Measurements from ENCODE around the gene SETBP1.
A peak's percentile ranks its signal among the peaks of the same experiment; 100 is the strongest.

The SETBP1 gene

DNA sequence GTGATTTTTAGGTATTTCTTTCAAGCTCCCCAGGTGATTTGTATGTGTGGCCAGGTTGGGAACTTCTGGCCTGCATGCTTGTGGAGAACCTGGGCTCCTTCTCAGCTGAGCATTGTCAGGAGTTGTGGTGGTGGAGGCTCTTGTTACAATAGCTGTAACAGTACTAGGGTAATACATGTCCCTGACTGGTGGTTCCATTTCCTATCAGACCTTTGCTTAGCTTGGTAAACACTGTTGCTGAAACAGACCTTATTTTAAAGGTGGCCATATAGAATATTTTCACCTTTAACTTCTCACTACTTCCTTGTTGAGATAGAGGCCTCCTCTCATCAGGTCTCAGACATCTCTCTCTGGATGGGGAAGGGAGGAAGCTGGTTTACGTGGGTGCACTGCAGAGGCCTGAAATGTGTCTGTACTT, 79.2 kb downstream of the SETBP1 start:
- no peak for DNase-seq (ENCODE audit: low read depth, low spot score)

DNA sequence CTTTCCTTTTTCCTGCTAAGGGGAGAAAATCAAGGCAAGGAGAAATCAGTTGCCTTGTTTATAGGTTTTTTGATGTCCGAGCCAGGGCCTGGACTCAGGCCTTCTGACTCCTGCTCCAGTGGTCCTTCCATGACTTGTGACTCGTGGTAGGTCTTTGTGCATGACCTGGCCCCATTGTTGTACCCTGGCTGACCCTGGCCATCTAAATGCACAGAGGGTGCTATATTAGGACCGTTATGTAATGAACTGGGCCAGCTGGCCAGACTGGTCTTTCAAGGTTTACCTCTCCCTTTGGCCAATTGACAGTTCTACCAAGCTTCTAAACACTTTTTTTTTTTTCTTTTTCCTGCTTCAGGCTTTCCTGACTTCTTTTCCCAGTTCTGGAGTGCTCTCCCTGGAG, 81.1 kb downstream of the SETBP1 start:
- DNase-seq (ENCODE audit: low read depth, low spot score) = peak; percentile 53

DNA sequence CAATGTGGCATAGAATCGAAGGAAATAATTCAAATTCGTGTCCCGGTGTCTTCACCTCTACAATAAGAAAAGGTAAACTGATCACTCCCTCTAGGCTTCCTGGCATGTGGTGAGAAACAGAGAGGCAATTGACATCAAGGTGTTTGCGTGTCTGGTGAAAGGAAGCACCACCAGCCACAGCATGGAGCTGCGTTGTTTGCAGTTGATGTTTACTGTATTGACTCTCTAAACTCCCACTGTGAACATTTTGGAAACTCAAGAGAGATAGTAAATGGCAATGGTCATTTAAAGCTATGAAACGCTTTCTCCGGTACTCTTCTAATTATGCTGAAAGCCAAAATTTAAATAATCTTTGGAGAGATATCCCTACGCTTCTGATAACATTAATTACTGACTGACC, 82.6 kb downstream of the SETBP1 start:
- DNase-seq (ENCODE audit: low read depth, low spot score) = no peak

DNA sequence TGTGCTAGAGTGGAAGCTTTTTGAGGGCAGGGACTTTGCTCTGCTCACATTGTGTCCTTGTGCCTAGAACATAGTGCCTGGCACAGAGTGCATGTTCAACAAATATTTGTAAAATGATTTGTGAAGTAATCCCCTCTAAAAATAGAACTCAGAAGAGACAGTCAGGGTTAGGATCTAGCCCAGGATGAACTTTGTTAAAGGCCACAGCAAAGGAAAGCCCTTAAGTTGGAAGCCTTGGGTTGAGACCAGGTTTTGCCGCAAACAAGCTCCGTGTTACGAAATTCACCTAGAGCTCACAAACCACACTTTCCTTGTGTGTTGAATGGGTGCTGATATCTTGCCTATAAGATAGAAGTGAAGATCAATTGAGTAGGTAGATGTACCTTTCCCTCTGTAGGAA, 84.2 kb downstream of the SETBP1 start:
- no peak for DNase-seq (ENCODE audit: low read depth, low spot score)

DNA sequence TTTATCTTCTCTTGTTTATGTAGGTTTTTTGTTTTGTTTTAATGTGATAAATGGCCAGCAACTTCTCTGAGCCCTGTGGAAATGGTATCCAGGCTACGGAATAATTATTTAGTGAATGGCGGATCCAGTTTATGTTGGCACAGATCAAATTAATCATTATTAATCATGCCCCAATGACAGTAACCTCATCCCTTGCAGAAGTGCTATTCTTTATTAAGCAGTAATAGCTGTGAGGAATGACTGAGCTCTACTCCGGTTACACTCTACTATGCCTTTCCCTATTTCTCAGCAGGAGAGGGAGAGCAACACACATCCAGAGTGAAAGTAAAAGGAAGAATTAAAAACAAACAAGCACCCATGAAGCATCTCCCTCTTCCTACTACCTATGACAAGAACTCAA, 84.8 kb downstream of the SETBP1 start:
- no peak for DNase-seq (ENCODE audit: low read depth, low spot score)

DNA sequence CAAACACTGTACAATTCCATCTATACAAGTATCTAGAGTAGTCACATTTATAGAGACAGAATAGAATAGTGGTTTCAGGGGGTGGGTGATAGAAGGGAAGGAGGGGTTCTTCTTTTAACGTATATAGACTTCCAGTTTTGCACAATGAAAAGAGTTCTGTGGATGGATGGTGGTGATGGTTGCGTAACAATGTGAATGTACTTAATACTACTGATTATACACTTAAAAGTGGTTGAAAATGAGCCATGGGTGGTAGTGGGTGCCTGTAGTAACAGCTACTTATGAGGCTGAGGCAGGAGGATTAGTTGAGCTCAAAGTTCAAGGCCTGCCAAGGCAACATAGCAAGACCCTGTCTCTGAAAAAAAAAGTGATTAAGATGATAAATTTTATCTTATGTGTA, 85.8 kb downstream of the SETBP1 start:
- no peak for DNase-seq (ENCODE audit: low read depth, low spot score)

DNA sequence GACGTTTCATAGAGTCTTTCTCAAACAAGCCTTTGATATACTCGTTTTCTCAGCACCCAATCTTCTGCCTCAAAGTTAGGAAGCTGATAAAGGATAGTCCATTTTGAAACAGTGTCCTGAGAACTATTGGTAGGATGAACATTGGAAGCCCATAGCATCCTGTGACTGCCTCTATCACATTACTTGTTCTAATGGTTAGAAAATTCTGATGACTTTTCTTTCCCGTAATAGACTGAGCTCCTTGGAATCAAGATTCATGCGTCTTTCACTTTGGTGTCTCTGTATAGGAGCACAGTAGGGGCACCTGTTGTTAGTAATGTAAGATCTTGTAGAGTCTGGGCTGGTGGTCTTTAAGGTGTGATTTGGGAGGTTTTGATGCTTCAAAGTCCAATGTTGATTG, 87.1 kb downstream of the SETBP1 start:
- no peak for DNase-seq (ENCODE audit: low read depth, low spot score)

DNA sequence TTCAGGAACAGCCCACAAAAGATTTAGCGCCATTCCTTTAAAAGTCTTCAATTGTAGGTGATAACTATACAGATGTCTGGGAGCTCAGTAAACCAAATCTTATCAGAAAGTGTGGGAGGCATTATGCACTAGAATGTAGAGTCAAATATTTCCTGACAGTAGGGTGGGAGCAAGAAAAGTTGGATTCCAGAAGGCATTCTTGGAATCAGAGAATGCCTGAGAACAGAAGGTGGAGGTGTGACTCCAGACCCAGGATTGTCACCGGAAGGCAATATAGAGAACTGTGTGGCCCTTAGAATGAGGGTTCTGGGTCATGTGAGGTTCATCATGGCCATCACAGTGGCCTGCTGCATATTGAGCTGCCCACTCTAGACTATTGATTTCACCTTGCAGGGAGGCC, 90.0 kb downstream of the SETBP1 start:
- no peak for DNase-seq (ENCODE audit: low read depth, low spot score)

DNA sequence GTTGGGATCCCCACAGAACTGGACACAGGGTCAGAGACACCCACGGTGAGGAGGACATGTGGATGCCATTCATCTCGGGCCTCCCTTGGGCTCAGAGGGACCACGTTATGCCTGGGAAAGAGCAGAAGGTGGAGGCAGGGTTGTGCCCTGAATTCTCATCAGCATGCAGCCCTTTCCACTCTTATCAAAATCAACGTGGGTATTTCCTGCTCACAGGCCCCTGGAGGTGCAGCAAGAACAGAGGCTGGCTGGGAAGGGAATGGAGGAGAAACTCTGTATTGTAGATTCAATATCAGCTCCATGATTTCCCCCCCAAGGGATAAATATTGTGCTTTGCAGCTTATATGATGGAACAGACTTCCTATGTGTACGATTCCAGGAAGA, 90.9 kb downstream of the SETBP1 start:
- no peak for DNase-seq (ENCODE audit: low read depth, low spot score)

DNA sequence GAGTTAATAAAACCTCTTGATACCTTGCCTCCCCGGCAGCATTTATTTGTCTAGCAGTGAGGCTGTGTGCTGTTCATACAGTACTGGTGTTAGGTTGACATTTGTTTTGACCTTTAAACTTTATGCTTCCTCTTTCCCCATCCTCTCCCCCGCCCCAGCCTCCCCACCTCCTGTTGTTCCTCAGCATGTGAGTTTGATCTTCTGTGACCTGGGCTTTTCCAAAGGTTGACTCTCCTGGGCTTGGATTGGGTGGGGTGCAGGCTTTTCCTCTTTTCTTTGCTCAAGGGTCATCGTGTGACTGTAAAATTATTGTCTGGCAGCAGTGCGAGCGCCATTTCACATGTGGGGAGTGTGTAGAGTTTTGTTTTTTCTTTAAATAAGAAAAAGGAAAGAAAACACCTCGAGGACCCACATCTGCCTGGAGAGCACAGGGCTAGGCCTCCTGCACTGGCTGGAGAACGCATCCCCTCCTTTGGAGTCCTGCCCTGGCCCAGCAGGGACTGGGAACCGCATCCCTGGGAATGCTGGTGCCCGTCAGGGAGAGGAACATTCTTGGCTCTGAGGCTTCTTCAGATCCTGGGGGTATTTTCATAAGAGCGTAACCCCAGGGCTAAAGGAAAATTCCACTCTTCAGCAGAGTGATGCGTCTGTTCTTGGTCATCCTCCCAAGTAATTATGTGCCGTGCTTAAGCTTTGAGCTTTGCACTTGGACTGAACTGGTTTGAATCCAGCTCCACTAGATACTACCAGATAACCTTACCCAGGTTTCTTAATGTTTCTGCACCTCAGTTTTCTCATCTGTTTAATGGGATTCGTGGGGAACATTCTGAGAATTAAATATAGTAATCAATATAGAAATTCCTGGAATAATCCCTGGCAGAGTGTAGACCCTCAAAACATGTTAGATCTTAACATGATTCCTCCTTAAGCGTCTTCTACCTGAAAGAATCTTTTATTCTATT, 91.5 kb downstream of the SETBP1 start:
- peak; percentile 69 for DNase-seq (ENCODE audit: low read depth, low spot score)

DNA sequence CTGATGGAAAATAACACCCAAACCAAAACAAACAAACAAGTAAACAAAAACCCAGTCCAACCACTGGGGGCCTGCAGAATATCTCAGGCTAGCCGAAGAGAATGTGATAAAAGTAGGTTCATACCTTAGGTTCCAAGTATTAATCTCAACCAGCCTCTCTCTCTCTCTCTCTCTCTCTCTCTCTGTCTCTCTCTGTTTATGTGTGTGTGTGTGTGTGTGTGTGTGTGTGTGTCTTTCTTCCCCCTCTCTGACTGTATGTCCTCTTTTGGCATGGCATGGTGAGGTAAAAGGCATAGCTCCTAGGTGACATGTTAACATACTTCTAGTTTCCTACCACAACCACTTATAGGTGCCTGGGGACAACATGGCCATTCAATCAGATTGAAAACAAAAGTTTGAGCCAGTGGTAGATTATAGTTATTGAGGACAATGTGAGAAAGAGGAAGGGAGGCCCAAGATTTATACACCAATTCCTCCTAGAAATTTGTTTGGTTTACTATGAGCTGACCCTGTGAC, 93.0 kb downstream of the SETBP1 start:
- DNase-seq (ENCODE audit: low read depth, low spot score) = no peak

DNA sequence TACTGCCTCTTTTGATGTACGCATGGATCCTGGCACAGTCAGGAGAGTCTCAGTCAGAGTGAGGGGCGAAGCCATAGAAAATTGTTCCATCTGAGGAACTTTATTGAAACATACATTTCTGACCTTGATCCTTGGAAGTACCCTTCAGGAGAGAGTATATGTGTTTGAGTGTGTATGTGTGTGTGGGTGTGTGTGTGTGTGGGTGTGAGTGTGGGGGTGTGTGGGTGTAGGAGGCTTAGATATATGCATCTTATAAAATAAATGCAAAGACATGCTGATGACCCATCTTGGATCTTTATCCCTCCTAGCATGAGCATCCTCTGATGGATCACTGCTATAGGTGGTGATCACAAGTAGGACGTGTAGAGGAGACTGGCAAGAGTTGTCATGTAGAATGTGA, 93.5 kb downstream of the SETBP1 start:
- DNase-seq (ENCODE audit: low read depth, low spot score) = no peak

DNA sequence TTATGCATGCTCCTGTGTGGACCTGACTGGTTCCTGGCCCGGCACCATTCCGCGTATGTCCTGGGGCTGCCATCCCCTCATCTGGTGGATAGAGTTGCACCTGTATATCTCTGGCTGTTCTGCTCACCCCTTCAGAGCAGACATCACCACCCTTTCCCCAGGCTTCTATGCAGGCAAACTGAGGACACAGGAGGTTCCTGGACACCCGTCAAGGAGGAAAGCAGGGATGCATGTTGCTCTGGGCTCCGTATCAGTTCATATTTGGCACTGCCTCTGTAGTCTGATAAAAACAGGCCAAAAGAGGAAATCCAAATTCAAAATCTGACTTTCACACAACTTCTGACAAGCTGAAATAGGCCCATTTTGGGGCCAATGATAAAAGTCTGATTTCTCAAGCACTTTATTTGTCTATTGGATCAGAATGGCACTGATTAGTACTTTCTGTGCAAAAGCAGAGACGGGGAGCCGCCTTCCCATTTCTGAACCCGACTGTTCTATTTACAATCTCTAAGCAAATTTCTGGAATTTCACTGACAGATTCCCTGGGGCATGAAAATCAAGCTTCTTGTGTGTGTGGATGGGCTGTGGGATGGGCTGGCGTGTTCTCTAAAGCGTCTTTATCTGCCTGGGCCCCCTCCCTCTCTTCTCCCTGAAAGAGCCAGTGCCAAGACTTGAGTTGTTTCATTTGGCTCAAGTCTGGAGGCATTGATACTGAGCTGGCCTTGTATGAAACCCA, 96.9 kb downstream of the SETBP1 start:
- no peak for DNase-seq (ENCODE audit: low read depth, low spot score)

DNA sequence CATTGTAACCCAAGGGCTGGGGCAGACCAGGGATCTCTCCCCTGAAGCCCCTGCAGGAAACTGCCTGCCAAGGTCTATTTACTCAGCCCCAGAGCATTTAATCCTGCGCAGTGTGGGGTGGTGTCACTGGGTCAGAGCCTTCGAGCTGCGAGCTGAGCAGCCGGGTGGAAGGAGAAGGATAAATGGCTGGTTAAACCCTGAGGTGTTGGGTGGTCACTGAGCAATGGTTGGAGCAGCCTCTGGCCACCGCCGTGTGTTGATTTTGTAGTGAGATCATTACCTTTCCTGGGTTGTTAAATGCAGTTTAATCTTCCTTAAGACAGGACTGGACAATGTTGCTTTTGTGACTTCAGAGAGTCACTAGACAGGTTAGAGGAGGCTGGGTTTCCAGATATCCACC, 98.1 kb downstream of the SETBP1 start:
- peak; percentile 47 for DNase-seq (ENCODE audit: low read depth, low spot score)

DNA sequence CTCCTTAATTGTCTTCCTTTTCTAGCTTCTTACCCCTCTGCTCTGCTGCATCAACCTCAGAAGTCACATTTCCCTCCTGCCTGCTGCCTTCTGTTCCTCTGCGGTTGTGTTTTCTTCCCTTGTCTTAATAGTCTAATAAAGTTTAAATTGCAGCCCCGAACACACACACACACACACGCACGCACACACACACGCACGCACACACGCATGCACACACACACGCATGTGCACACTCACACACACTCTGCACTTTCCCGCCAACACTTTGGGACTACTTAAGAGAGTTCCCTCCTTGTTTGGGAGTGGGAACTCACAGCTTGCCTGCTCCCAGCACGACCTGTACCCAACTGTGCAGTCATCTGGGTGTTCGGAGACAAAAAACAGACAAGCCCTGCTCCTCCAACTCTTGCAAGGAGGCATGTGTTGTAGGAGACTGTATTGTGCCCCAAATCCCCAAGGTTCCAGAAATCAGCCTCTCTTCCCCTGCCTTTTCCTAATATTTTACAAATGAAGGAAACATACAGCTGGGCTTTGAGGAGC, 99.1 kb downstream of the SETBP1 start:
- DNase-seq (ENCODE audit: low read depth, low spot score) = no peak

DNA sequence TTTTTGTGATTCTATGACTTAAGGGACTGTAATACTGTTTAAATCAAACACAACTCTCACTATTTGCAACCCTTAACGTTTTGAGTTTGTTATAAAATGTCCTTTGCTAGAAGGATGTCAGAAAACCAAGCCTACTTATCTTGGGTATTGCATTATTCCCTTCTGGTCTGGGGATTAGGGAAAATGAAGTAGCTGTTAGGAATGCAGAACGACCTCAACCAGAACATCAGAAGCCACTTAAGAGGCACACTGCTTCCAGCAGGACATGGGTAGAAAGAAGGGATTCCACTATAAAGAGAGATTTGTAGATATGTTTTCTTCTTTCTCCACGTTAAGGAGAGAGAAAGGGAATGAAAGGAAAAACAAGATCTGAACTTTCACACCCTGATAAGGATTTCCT, 101.2 kb downstream of the SETBP1 start:
- DNase-seq (ENCODE audit: low read depth, low spot score) = peak; percentile 25

DNA sequence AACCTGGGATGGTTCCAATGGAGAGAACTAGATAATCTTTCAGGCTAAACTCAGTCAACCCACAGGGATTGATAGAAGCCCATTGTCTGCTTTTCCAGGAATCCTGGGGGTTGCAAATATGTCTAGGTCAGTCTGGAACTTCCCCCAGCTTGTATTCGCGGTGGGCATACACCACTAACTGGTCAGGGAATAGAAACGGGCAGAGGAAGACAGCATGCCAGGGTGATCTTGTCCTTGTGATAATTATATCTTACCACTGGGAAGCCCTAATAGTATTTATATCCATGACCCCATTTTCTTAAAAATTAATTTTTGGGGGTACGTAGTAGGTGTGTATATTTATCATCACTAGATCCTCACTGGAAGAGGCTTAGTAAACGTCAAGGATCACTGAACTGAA, 101.9 kb downstream of the SETBP1 start:
- no peak for DNase-seq (ENCODE audit: low read depth, low spot score)

DNA sequence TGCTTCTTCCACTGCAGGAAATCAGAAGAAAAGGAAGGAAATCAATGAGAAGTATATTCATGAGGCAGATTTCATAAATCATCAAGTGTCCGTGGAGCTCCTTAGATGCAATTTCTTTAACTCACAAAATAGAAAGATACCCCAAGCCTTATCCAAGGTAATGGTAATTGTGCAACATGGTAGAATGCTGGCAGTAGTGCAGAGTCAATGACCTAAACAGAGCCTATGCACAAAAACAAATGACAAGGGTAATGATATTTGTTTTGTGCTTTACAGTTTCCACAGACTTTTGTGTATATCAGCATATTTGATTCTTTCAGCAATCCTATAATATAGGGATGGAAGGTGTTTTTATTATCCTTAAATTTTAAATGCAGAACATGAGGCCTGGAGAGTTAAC, 102.7 kb downstream of the SETBP1 start:
- DNase-seq (ENCODE audit: low read depth, low spot score) = no peak

DNA sequence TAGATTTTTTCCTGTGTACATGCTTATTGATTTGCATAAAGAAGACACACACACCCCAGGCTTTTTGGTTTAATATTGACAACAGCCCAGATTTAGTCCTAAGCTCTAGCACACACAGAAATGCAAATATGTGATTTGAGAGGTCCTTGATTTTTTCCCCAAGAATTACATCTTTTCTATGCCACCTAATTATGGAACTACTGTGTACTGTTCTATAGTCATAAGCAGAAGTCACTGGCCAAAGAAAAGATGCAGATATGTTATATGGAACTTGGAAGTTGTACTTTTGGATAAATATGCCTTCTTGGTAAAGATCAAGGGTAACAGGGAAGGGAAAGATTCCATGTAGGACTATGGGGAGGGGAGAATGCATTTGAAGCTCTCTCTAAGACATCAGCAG, 105.6 kb downstream of the SETBP1 start:
- DNase-seq (ENCODE audit: low read depth, low spot score) = no peak

DNA sequence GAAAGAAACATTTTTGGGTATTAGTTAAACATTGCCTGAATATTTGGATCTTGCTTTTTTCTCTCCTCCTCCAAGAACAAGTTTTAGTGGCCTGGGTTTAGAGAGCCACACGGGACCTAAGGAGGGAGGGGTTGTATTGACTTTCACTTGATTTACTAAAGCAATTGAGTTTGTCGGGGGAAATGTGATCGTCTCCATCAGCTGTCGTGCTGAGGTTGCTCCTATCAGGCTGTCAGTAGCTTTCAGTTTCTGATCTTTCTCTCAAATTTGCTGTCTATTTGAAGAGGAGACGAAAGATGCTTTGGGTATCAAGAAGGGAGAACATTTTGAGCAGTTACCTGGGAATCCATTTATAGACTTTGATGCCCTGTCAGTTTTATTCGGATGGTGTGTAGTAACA, 106.0 kb downstream of the SETBP1 start:
- DNase-seq (ENCODE audit: low read depth, low spot score) = no peak

DNA sequence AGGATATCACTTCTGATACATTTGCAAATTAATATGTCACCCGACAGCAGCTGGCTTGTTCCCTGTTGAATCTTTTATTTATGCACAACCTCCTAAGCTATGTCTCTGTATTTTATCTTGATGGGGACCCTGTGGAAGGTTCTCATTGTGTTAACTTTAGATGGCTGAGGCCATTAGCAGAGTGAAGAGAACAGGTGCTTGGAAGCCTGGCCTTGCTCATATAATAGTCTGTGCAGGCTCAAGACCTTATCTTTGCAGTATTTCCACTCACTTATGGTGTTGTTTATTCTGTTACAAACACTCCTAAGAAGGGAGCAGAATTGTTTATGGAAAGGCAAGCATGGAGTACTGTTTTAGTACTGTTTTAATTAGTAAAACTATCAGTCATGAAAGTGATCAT, 107.6 kb downstream of the SETBP1 start:
- no peak for DNase-seq (ENCODE audit: low read depth, low spot score)

DNA sequence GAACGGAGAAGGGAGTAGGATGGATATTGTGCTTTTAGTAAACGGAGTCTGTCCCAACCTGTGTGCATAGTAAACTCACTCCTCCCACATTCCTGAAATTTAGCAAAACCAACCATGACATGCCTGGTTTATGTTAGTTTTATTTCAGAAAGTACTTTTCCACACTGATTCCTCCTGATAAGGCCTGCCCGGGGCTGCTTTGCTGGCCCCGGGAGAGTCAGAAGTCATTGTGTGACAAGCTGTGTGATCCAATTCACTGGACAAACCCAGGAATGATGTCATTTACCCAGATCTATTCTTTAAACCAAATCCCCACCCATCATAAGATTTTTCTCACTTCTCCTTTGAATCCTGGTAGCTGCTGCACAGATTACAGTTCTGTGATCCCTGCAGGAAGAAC, 109.0 kb downstream of the SETBP1 start:
- DNase-seq (ENCODE audit: low read depth, low spot score) = peak; percentile 75

DNA sequence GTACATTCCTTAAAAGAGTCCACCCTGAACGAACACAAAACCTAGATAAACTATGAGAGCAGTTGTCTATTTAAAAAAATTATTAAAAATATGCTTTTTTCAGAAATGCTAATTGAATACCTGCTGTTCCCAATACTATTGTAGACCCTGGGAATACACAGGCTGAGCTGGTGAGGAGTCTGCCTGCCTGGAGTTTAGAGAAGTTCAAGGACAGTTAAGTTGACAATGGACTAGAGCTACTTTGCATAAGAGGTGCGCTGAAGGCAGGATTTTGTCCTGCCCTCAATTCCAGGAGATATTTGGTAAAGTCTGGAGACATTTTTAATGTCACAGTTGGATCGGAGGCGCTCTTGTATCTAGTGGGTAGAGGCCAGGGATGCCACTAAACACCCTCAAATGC, 110.2 kb downstream of the SETBP1 start:
- no peak for DNase-seq (ENCODE audit: low read depth, low spot score)

All from ELF-1 (cell line).